Smooth muscle cell (in vitro differentiated cells): ENCODE results near the gene ITLN2. TPM values are rescaled to one million over a fixed set of nuclear protein-coding genes. Genes with fewer than 3 reads are reported as not detected.
"Not testable (repeated sequence)": the region's sequence is repeated elsewhere in the genome, so short reads cannot be mapped to it uniquely, and the experiment has no call there.

Experiments
- DNase-seq: peaks from one replicate; lab custom pipeline; 2025; ENCODE audit not compliant: unreplicated experiment; lab: John Stamatoyannopoulos, UW
- H2AFZ ChIP-seq: fragments of 200-600 bp; sonication (generic); 2 replicates; pipeline ENCODE4 v1.6.0; 2016; ENCODE audit warnings: antibody characterized with exemption, low read depth, mild to moderate bottlenecking
- H3F3A ChIP-seq: fragments of 200-600 bp; sonication (generic); 2 replicates; pipeline ENCODE4 v1.6.0; 2017; ENCODE audit warnings: antibody characterized with exemption, low read depth
- H3K27ac ChIP-seq: fragments of 200-600 bp; sonication (generic); 2 replicates; pipeline ENCODE4 v1.5.1; 2016; ENCODE audit warnings: low read depth, mild to moderate bottlenecking
- H3K27me3 ChIP-seq: fragments of 200-600 bp; sonication (generic); 2 replicates; pipeline ENCODE4 v1.6.1; 2016; ENCODE audit warnings: low read depth, mild to moderate bottlenecking
- H3K36me3 ChIP-seq: fragments of 200-600 bp; sonication (generic); 2 replicates; pipeline ENCODE4 v1.5.1; 2016; ENCODE audit warnings: low read depth
- H3K4me1 ChIP-seq: fragments of 200-600 bp; sonication (generic); 2 replicates; pipeline ENCODE4 v1.5.1; 2016; ENCODE audit warnings: low read depth
- H3K4me2 ChIP-seq: fragments of 200-600 bp; sonication (generic); 2 replicates; pipeline ENCODE4 v1.6.0; 2016; ENCODE audit warnings: mild to moderate bottlenecking
- H3K4me3 ChIP-seq: fragments of 200-600 bp; sonication (generic); 2 replicates; pipeline ENCODE4 v1.5.1; 2016; ENCODE audit warnings: mild to moderate bottlenecking
- H3K79me2 ChIP-seq: fragments of 200-600 bp; sonication (generic); 2 replicates; pipeline ENCODE4 v1.6.0; 2016; ENCODE audit warnings: low read depth, mild to moderate bottlenecking
- H3K9ac ChIP-seq: fragments of 200-600 bp; sonication (generic); 2 replicates; pipeline ENCODE4 v1.6.0; 2016; ENCODE audit warnings: low read depth
- H3K9me3 ChIP-seq: fragments of 200-600 bp; sonication (generic); replicated peaks from 2 replicates; pipeline ENCODE4 v1.5.1; 2016; ENCODE audit warnings: low read depth
- H4K20me1 ChIP-seq: fragments of 200-600 bp; sonication (generic); 2 replicates; pipeline ENCODE4 v1.6.0; 2016; ENCODE audit warnings: low read depth
- CTCF ChIP-seq: fragments of 200-600 bp; sonication (generic); IDR thresholded peaks from 2 replicates; pipeline ENCODE4 v1.5.1; 2017; ENCODE audit warnings: borderline replicate concordance, mild to moderate bottlenecking, antibody characterized with exemption; ENCODE audit not compliant: insufficient read depth, poor library complexity, severe bottlenecking
- WGBS: methylation state at CpG from one replicate; pipeline ENCODE4 v1.1.7; 2016; ENCODE audit warnings: low lambda C conversion rate; 5-methylcytosine and 5-hydroxymethylcytosine counted together
- polyA plus RNA-seq: library from polyadenylated mRNA; unstranded; fragments of >200 nt; fragmentation: Nextera tagmentation; extraction: Ambion mirVana; gene quantifications from 2 replicates; pipeline ENCODE4 v1.2.1, GENCODE V29; 2016
- total RNA-seq: library from RNA; depleted of rRNA; stranded (reverse); fragments of >200 nt; gene quantifications from 2 replicates; pipeline ENCODE4 v1.2.3, GENCODE V29; 2014

The ITLN2 gene
- total and polyA plus RNA-seq, 2 experiments from 2014 or later, result not detected

GRCh38 chr1:160905617-160905989 lies 49.0 kb downstream of the ITLN2 start:
- WGBS, result 88% methylated on average over 4 of the region's 4 CpGs

GRCh38 chr1:160904783-160905616 lies 49.6 kb downstream of the ITLN2 start:
- Histone ChIP-seq H2AFZ (no peak overlapping the region), H3K9me3 (no peaks in the 10 kb centered on the region), H3K4me2 (no peak overlapping the region), H3K4me1 (no peaks in the 10 kb centered on the region), H3K4me3 (no peak overlapping the region), H3K27ac (no peak overlapping the region), H3F3A (no peaks in the 10 kb centered on the region), H3K9ac (no peak overlapping the region), H3K27me3 (no peaks in the 10 kb centered on the region), H3K36me3 (no peaks in the 10 kb centered on the region), H3K79me2 (no peaks in the 10 kb centered on the region), H4K20me1 (no peaks in the 10 kb centered on the region)
- 72% methylated on average over 8 of the region's 8 CpGs for WGBS
- TF ChIP-seq CTCF, result no peak
- no peak for DNase-seq

More at GRCh38 chr1:160905617-160905989, 49.0 kb downstream of the ITLN2 start:
- Histone ChIP-seq H3K36me3 (no peaks in the 10 kb centered on the region), H3K27me3 (no peaks in the 10 kb centered on the region), H3F3A (no peaks in the 10 kb centered on the region), H2AFZ (no peak overlapping the region), H3K27ac (no peak overlapping the region), H4K20me1 (no peaks in the 10 kb centered on the region), H3K4me3 (no peak overlapping the region), H3K9me3 (no peaks in the 10 kb centered on the region), H3K9ac (no peak overlapping the region), H3K79me2 (no peaks in the 10 kb centered on the region), H3K4me1 (no peaks in the 10 kb centered on the region), H3K4me2 (no peak overlapping the region)
- no peak for DNase-seq
- TF ChIP-seq CTCF, result no peak

- H3K36me3 ChIP-seq, H3K27me3 ChIP-seq, H2AFZ ChIP-seq, H3K27ac ChIP-seq, H3K4me3 ChIP-seq, H3K79me2 ChIP-seq, H4K20me1 ChIP-seq, H3K4me1 ChIP-seq, DNase-seq, H3F3A ChIP-seq, H3K9ac ChIP-seq, H3K9me3 ChIP-seq, H3K4me2 ChIP-seq: not testable (repeated sequence)
- WGBS, result 81% methylated on average over 1 of the region's 1 CpG
Measured at GRCh38 chr1:160902251-160902650, 52.4 kb downstream of the ITLN2 start.

- TF ChIP-seq CTCF, result no peak
- Histone ChIP-seq H3F3A (no peaks in the 10 kb centered on the region), H4K20me1 (no peaks in the 10 kb centered on the region), H3K36me3 (no peaks in the 10 kb centered on the region), H3K4me1 (no peaks in the 10 kb centered on the region), H3K27me3 (no peaks in the 10 kb centered on the region), H3K4me2 (no peak overlapping the region), H3K9ac (no peak overlapping the region), H3K79me2 (no peaks in the 10 kb centered on the region), H3K9me3 (no peaks in the 10 kb centered on the region), H3K27ac (no peak overlapping the region), H3K4me3 (no peak overlapping the region), H2AFZ (no peak overlapping the region)
- DNase-seq, result no peak
- WGBS, result 93% methylated on average over 2 of the region's 2 CpGs
Measured at GRCh38 chr1:160901768-160902167, 52.8 kb downstream of the ITLN2 start.

GRCh38 chr1:160900683-160901082 lies 53.9 kb downstream of the ITLN2 start:
- H3K4me3 ChIP-seq, H3K36me3 ChIP-seq, H3K9ac ChIP-seq, H3K4me1 ChIP-seq, H3F3A ChIP-seq, H3K4me2 ChIP-seq, DNase-seq, H3K27ac ChIP-seq, H4K20me1 ChIP-seq, H3K27me3 ChIP-seq, H2AFZ ChIP-seq, H3K9me3 ChIP-seq, H3K79me2 ChIP-seq: not testable (repeated sequence)
- WGBS, result 80% methylated on average over 3 of the region's 3 CpGs
